IPS DF 19.7 (cell line): ENCODE measurements around the gene FRMPD4.

Experiments
- DNase-seq: peaks from one replicate; pipeline ENCODE4 v3.0.0-alpha.2; 2013; ENCODE audit warnings: low read depth, low spot score

FRMPD4 gene

DNA sequence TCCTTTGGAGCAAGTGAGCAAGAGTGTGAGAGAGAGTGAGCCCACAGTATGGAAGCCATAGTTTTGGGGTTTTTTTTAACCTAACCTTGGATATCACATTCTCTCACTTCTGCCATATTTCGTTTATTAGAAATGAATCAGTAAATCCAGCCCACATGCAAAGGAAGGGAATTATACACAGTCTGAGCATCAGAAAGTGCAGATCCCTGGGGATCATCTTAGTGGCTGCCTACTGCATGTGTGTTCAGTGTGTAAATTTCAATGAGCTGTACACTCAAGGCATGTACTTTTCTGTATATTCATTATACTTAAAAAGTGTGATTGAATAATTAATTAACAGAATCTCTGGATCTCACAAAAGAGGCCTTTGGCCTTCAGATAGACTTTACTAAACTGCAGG, 519.2 kb downstream of the FRMPD4 start:
- DNase-seq = no peak

- DNase-seq = no peak
These were observed 519.6 kb downstream of the FRMPD4 start for GRCh38 chrX:12657881-12658280.

GRCh38 chrX:12661464-12661863, 523.2 kb downstream of the FRMPD4 start:
- no peak for DNase-seq

- DNase-seq = no peak
These were observed 534.3 kb downstream of the FRMPD4 start for GRCh38 chrX:12672367-12673106.

DNA sequence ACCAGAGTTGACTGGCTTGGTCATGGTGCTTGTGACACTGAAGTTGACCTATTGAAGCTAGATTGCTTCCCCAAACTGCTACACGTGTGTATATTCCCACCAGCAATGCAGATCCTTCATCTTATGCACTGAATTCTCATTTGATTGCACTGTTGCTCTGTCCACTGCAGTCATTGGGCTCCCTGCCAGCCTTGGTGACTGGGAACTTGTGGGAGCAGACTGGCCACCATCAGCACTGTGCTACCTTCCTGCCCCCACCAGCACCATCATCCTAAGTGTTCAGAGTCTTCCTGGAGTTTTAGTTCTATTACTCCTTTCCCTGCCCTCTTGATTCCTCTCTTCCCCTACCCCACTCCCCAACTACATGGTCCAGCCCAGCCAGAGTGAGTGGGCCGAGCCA, 535.2 kb downstream of the FRMPD4 start:
- DNase-seq = no peak

DNA sequence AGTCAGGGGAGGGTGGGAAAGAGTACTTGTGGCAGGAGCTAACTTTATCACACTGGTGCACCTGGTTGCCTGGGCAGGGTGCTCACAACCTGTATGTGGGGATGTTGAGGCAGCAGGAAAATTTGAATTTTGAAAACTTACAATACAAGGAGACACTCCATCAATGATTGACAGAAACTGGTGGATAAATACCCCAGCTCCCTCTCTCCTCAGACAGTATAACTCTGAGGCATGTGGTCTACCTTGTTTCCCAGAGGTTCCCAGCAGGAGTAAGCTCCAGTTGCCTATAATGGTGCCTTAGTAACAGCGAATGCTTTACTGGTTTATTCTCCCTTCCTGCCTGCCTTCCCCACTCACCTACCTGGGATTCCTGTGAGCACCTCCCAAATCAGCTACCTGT, 541.2 kb downstream of the FRMPD4 start:
- DNase-seq = no peak

DNA sequence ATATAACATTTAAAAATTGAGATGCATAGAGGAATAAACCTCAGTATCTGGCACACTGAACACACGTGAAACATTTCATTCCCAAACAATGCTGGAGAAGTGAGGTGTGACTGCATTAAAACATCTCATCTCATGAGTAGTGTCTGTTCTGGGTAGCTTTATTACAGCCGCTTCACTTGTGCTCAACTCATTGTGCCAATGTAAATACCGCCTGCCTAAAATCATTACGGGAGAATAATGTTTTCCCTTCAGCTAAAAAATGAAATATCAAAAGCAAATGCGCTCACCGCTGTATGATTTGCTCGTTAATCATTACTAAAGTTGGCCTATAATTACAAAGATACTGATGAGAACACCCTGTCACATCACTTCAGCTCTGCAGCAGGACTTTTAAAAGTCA, 542.8 kb downstream of the FRMPD4 start:
- DNase-seq = no peak

DNA sequence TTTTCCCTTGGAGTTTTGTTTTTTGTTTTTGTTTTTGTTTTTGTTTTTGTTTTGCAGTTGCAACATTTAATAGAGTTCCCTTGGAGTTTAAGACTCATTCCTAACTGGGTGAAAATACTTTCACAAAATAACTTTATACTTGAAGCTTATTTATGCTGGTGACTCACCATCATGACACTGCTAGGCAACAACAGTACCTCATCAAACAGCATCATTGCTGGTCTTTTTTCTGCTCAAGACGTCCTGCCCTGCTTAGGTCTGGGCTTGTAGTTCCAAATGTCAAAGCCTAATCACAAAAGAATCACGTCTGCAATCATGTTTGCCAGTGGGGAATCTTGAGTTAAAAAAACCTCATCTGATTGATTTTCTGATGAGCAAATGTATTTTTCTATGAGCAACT, 547.3 kb downstream of the FRMPD4 start:
- DNase-seq = no peak

DNA sequence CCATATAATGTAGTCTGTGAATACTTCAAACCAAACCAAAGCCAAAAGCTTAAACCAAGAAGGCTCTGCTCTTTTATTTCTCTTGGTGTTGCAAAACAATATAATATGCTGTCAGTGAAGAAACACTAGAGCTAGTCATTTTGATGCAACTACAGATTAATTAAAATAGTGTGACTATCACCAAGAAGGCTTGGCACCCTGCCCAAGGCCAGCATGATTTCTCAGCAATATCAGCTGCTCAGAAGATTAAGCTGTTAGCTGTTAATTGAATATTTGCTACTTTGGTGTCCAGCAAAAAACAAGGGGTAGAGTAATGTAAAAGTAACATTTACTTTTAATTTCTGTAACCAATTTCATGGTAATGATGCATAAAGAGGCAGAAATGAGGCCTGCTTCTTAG, 548.1 kb downstream of the FRMPD4 start:
- DNase-seq = no peak

DNA sequence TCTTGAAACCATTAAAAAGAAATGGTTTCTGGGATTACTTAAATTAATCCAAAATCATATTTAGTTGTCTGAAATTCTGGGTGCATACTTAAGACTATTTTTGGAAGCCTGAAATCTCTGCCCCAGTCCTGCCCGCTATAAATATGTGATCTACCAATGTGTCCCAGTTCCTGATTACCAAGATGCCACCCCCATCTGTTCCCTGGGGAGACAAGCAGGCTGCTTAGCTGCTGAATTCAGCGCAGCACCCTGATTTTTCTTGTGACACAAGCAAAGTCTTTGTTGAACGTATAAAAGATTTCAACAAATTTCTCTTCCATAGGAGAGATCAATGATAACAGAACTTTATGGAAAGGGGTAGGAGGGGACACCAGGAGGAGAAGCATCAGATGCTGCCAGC, 552.4 kb downstream of the FRMPD4 start:
- DNase-seq = no peak

DNA sequence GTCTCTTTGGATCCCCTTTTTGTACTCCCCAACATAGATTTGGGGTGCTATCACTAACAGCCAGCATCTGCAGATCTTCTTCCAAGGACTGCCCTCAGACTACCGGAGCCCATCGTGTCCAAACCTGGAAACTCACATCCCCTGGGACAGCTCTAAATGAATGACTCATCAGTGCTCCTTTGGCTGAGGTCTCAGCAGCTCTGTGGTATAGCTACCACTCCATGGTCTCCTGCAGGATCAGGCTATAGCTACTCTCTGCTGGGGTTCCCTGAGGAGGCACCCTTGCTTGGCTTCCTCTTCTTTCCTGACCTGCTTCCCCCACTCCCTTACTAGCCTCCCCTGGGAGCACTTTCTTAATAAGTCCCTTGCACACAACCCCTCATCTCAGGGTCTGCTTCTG, 555.5 kb downstream of the FRMPD4 start:
- DNase-seq = no peak

- no peak for DNase-seq
These were observed 562.5 kb downstream of the FRMPD4 start for GRCh38 chrX:12700745-12701144.

DNA sequence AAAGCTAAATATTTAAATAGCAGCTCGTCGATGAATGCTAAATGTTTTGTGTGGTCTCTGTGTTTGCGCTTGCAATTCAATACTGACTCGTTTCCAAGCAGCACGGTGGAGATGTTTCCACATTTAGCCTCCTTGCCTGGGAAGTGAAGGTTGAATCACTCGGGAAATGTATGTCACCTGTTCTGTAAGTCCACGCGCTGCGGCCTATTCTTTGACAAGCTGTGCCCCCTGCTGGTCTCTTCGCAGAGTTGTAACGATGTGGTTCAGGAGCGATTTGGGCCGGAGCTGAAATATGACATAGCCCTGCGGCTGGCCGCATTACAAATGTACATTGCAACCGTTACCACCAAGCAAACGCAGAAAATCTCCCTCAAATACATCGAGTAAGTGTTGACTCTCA, 563.4 kb downstream of the FRMPD4 start:
- peak; percentile 9 for DNase-seq

DNA sequence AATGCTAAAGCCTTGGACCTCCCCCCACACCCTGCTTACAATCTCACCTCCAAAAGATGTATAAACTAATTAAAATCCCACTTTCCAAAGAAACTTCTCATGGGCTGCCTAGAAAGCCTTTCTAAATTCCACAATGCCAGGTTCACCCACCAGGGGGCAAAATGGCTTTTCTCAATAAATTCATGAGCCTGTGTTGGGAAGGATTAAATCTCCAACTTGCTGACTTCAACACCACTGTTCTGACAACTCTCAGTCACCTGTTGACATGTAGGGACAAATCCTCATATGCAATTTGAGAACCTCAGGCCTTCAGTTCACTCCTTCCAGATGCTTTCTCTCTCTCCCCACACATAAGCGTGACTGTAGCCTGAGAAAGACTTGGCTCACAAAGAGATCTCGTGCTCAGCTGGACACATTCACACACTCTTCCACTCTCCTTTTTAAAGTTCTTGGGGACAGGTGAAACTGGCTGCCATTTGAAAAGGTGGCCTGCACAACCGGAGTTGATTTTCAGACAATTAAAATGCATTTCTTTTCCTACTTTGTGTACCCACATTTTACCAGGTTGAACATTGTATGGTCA, 564.3 kb downstream of the FRMPD4 start:
- no peak for DNase-seq

- DNase-seq = no peak
These were observed 566.4 kb downstream of the FRMPD4 start for GRCh38 chrX:12704706-12705105.

GRCh38 chrX:12709047-12709446, 570.8 kb downstream of the FRMPD4 start:
- DNase-seq = no peak

DNA sequence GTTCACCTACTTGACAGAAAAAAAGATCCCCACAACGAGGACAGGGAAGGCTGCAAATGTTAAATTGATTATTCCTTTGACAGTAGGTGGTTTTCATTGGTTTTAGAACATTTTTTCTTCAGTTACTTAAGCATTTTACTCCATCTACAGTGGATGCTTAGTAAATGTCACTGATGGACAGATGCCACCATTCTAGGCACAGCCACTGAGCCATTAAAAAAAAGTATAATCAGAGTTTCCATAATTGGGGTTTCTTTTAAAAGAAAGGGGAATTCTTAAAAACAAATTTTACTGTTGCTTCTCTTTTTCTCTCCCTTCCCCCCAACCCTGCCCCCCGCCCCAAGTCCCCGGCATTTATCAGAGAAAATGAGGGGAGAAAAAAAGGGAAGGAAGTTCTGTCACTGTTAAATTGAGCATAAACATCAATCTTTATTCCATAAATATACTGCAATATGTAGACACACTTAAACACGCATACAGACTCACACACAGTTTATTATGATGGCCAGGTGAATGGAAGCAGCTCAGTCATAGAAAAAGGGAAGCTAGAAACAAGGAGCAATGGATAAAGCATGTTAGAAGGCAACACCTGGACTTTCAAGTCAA, 573.3 kb downstream of the FRMPD4 start:
- no peak for DNase-seq

DNA sequence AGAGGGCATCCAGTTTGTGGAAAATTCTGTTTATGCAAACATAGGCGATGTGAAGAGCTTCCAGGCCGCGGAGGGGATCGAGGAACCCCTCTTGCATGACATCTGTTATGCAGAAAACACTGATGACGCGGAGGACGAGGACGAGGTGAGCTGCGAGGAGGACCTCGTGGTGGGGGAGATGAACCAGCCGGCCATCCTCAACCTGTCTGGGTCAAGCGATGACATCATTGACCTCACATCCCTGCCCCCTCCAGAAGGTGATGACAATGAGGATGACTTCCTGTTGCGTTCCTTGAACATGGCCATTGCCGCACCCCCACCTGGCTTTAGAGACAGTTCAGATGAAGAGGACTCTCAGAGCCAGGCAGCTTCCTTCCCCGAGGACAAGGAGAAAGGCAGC, 578.3 kb downstream of the FRMPD4 start:
- DNase-seq = no peak

DNA sequence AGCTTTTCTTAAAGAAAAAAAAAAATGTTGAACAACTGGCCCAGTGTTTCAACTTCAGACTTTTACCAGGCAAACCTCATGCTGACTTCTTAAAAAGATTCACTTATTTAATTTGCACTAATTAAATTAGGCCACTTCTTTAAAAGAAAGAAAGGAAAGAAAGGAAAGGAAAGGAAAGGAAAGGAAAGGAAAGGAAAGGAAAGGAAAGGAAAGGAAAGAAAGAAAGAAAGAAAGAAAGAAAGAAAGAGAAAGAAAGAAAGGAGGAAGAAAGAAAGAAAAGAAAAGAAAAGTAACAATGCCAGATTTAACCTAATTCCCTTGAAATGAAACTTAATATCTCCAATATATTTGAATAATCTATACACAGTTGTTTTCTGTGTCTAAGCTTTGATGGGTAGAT, 581.6 kb downstream of the FRMPD4 start:
- no peak for DNase-seq

GRCh38 chrX:12721042-12721441, 582.8 kb downstream of the FRMPD4 start:
- no peak for DNase-seq

GRCh38 chrX:12722314-12722713, 584.0 kb downstream of the FRMPD4 start:
- no peak for DNase-seq

GRCh38 chrX:12741416-12741815, 603.1 kb downstream of the FRMPD4 start:
- DNase-seq = no peak

DNA sequence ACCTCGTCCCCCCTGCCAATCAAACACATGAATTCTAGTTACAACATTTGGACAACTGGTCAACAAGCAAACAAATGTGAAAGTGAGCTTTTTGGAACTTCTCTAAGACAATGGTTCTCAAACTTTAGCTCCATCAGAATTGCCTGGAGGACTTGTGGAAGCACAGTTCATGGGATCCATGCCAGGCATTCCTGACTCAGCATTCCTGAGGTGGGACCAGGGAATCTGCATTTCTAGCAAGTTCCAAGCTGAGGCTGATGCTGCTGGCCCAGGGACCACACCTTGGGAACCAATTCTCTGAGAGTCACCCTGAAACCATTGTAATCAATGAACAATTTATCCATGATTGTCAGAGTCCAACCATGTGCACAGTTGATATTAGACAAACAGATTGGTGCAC, 609.2 kb downstream of the FRMPD4 start:
- no peak for DNase-seq
